Trophoblast cell (in vitro differentiated cells and primary cell): ENCODE measurements around the gene DIS3L2.

Experiments used
- DNase-seq, 2 donors: peaks; one replicate each; pipeline ENCODE4 v3.0.0-alpha.2; 2016
- H2AFZ ChIP-seq: 2 replicates; pipeline ENCODE4 v1.6.1; 2013; ENCODE audit warnings: low read length, moderate library complexity, mild to moderate bottlenecking; ENCODE audit not compliant: insufficient read depth, poor library complexity
- H2AK5ac ChIP-seq: 2 replicates; pipeline ENCODE4 v1.6.1; 2013; ENCODE audit warnings: mild to moderate bottlenecking, low read length
- H2BK120ac ChIP-seq: 2 replicates; pipeline ENCODE4 v1.6.1; 2013; ENCODE audit warnings: low read length, mild to moderate bottlenecking, moderate library complexity; ENCODE audit not compliant: insufficient read depth, poor library complexity
- H2BK12ac ChIP-seq: 2 replicates; pipeline ENCODE4 v1.6.1; 2013; ENCODE audit warnings: mild to moderate bottlenecking, low read length, moderate library complexity
- H2BK5ac ChIP-seq: 2 replicates; pipeline ENCODE4 v1.6.1; 2013; ENCODE audit warnings: low read length, low read depth, moderate library complexity, mild to moderate bottlenecking; ENCODE audit not compliant: poor library complexity
- H3K14ac ChIP-seq: 2 replicates; pipeline ENCODE4 v1.6.1; 2013; ENCODE audit warnings: mild to moderate bottlenecking, low read length
- H3K18ac ChIP-seq: 2 replicates; pipeline ENCODE4 v1.6.1; 2013; ENCODE audit warnings: mild to moderate bottlenecking, low read length
- H3K23ac ChIP-seq: 2 replicates; pipeline ENCODE4 v1.6.1; 2013; ENCODE audit warnings: low read length
- H3K27ac ChIP-seq: 2 replicates; pipeline ENCODE4 v1.5.1; 2013; ENCODE audit warnings: low read depth, mild to moderate bottlenecking, inconsistent platforms, low read length, moderate library complexity
- H3K27me3 ChIP-seq: 2 replicates; pipeline ENCODE4 v1.6.1; 2013; ENCODE audit warnings: inconsistent platforms, mild to moderate bottlenecking, low read length, moderate library complexity; ENCODE audit not compliant: insufficient read depth
- H3K36me3 ChIP-seq, 2 experiments: 1 replicate in 1 of 2; 2 replicates in 1 of 2; pipeline ENCODE4 v1.6.1; 2013; ENCODE audit warnings: low read length in 2 of 2, mild to moderate bottlenecking in 2 of 2, moderate library complexity in 1 of 2; ENCODE audit not compliant: insufficient read depth in 2 of 2, control insufficient read depth in 1 of 2
- H3K4ac ChIP-seq: 2 replicates; pipeline ENCODE4 v1.6.1; 2013; ENCODE audit warnings: low read depth, mild to moderate bottlenecking, low read length, moderate library complexity
- H3K4me1 ChIP-seq, 2 experiments: 1 replicate in 1 of 2; 2 replicates in 1 of 2; pipeline ENCODE4 v1.6.1; 2013; ENCODE audit warnings: low read length in 2 of 2, mild to moderate bottlenecking in 2 of 2, moderate library complexity in 1 of 2; ENCODE audit not compliant: insufficient read depth in 2 of 2, control insufficient read depth in 1 of 2
- H3K4me2 ChIP-seq: 2 replicates; pipeline ENCODE4 v1.6.1; 2013; ENCODE audit warnings: inconsistent platforms, mild to moderate bottlenecking, low read length, moderate library complexity
- H3K4me3 ChIP-seq: 2 replicates; pipeline ENCODE4 v1.5.1; 2013; ENCODE audit warnings: mild to moderate bottlenecking, low read depth, low read length, inconsistent platforms
- H3K79me1 ChIP-seq: one replicate; pipeline ENCODE4 v1.6.1; 2013; ENCODE audit warnings: low read length
- H3K79me2 ChIP-seq: 2 replicates; pipeline ENCODE4 v1.6.1; 2013; ENCODE audit warnings: low read length, mild to moderate bottlenecking; ENCODE audit not compliant: control insufficient read depth, insufficient read depth, poor library complexity
- H3K9ac ChIP-seq: 2 replicates; pipeline ENCODE4 v1.6.1; 2013; ENCODE audit warnings: mild to moderate bottlenecking, low read length
- H3K9me3 ChIP-seq: 2 replicates; pipeline ENCODE4 v1.6.1; 2013; ENCODE audit warnings: low read depth, mild to moderate bottlenecking, control low read depth, inconsistent platforms, low read length; ENCODE audit not compliant: insufficient read depth
- H4K12ac ChIP-seq: 2 replicates; pipeline ENCODE4 v1.6.1; 2013; ENCODE audit warnings: low read depth, mild to moderate bottlenecking, low read length, moderate library complexity
- H4K8ac ChIP-seq: 2 replicates; pipeline ENCODE4 v1.6.1; 2013; ENCODE audit warnings: low read depth, mild to moderate bottlenecking, low read length, moderate library complexity
- H4K91ac ChIP-seq: one replicate; pipeline ENCODE4 v1.6.1; 2013; ENCODE audit warnings: low read depth, mild to moderate bottlenecking, low read length, moderate library complexity
- WGBS: extraction: QIAGEN DNeasy Blood & Tissue Kit; methylation state at CpG from one replicate; pipeline ENCODE4 v1.1.7; 2013; ENCODE audit warnings: missing lambda C conversion rate; ENCODE audit not compliant: insufficient read length, insufficient coverage; ENCODE audit errors: extremely low coverage; 5-methylcytosine and 5-hydroxymethylcytosine counted together

The DIS3L2 gene

GRCh38 chr2:231928481-231928880 is 33.0 kb upstream of the DIS3L2 start:
- H3K36me3 ChIP-seq = no peaks in the 10 kb centered on the region
- no peak overlapping the region for H4K12ac ChIP-seq
- H3K79me1 ChIP-seq = no peaks in the 10 kb centered on the region
- no CpG with 5 or more reads among the region's 5 CpGs for WGBS
- H3K9ac ChIP-seq = no peak overlapping the region
- H3K4me2 ChIP-seq = no peak overlapping the region
- no peak overlapping the region for H3K27ac ChIP-seq
- H2BK5ac ChIP-seq = no peak overlapping the region
- H2BK12ac ChIP-seq = no peak overlapping the region
- H3K9me3 ChIP-seq = peaks cover 3% of the 10 kb centered on the region
- H3K4me3 ChIP-seq = no peak overlapping the region
- no peak overlapping the region for H3K4ac ChIP-seq
- H3K79me2 ChIP-seq = no peaks in the 10 kb centered on the region
- H3K18ac ChIP-seq = no peak overlapping the region
- no peak overlapping the region for H2AK5ac ChIP-seq
- H3K23ac ChIP-seq = no peak overlapping the region
- H4K91ac ChIP-seq = no peak overlapping the region
- H4K8ac ChIP-seq = no peak overlapping the region
- peaks cover 44% of the 10 kb centered on the region for H3K27me3 ChIP-seq
- no peak for DNase-seq
- no peak overlapping the region for H2AFZ ChIP-seq
- peaks cover 11 to 14% of the 10 kb centered on the region in 2 experiments for H3K4me1 ChIP-seq
- H3K14ac ChIP-seq = no peak overlapping the region
- no peak overlapping the region for H2BK120ac ChIP-seq

GRCh38 chr2:231928901-231929725 is 32.4 kb upstream of the DIS3L2 start:
- DNase-seq = no peak
- H3K27me3 ChIP-seq = peaks cover 44% of the 10 kb centered on the region
- peaks cover 3% of the 10 kb centered on the region for H3K9me3 ChIP-seq
- H2BK5ac ChIP-seq = no peak overlapping the region
- no peak overlapping the region for H3K4ac ChIP-seq
- no peak overlapping the region for H2BK120ac ChIP-seq
- H3K79me1 ChIP-seq = no peaks in the 10 kb centered on the region
- no peak overlapping the region for H2AK5ac ChIP-seq
- H3K4me3 ChIP-seq = no peak overlapping the region
- no peak overlapping the region for H3K14ac ChIP-seq
- no peaks in the 10 kb centered on the region for H3K79me2 ChIP-seq
- H4K12ac ChIP-seq = no peak overlapping the region
- no peak overlapping the region for H4K8ac ChIP-seq
- no peak overlapping the region for H3K23ac ChIP-seq
- H3K4me2 ChIP-seq = no peak overlapping the region
- no peaks in the 10 kb centered on the region for H3K36me3 ChIP-seq
- no peak overlapping the region for H2AFZ ChIP-seq
- H2BK12ac ChIP-seq = no peak overlapping the region
- H3K4me1 ChIP-seq = peaks cover 11 to 14% of the 10 kb centered on the region in 2 experiments
- no peak overlapping the region for H3K18ac ChIP-seq
- no CpG with 5 or more reads among the region's 11 CpGs for WGBS
- H4K91ac ChIP-seq = no peak overlapping the region
- no peak overlapping the region for H3K9ac ChIP-seq
- H3K27ac ChIP-seq = no peak overlapping the region

- Histone ChIP-seq H2BK5ac (no peak overlapping the region), H3K9me3 (peaks cover 3% of the 10 kb centered on the region), H3K79me2 (no peaks in the 10 kb centered on the region)
Measured at GRCh38 chr2:231929961-231930592, 31.4 kb upstream of the DIS3L2 start.

GRCh38 chr2:231930593-231931281 is 30.8 kb upstream of the DIS3L2 start:
- peaks cover 35% of the 10 kb centered on the region for H3K27me3 ChIP-seq
- no peak overlapping the region for H3K18ac ChIP-seq
- no peak overlapping the region for H4K91ac ChIP-seq
- DNase-seq = no peak
- no peak overlapping the region for H2AK5ac ChIP-seq
- H4K8ac ChIP-seq = no peak overlapping the region
- peaks cover 6 to 9% of the 10 kb centered on the region in 2 experiments for H3K4me1 ChIP-seq
- no peaks in the 10 kb centered on the region for H3K36me3 ChIP-seq
- no peak overlapping the region for H2BK120ac ChIP-seq
- H2BK12ac ChIP-seq = no peak overlapping the region
- H3K79me1 ChIP-seq = no peaks in the 10 kb centered on the region
- H3K4me2 ChIP-seq = no peak overlapping the region
- no peak overlapping the region for H3K14ac ChIP-seq
- no CpG with 5 or more reads among the region's 8 CpGs for WGBS
- H3K27ac ChIP-seq = no peak overlapping the region
- no peak overlapping the region for H4K12ac ChIP-seq
- no peak overlapping the region for H3K23ac ChIP-seq
- H2AFZ ChIP-seq = no peak overlapping the region
- H2BK5ac ChIP-seq = no peak overlapping the region
- H3K9ac ChIP-seq = no peak overlapping the region
- peaks cover under 1% of the 10 kb centered on the region for H3K9me3 ChIP-seq
- no peaks in the 10 kb centered on the region for H3K79me2 ChIP-seq
- no peak overlapping the region for H3K4ac ChIP-seq
- H3K4me3 ChIP-seq = no peak overlapping the region

More at GRCh38 chr2:231929961-231930592, 31.4 kb upstream of the DIS3L2 start:
- H4K91ac ChIP-seq = no peak overlapping the region
- WGBS = no CpG with 5 or more reads among the region's 11 CpGs
- peaks cover 11 to 14% of the 10 kb centered on the region in 2 experiments for H3K4me1 ChIP-seq
- H3K79me1 ChIP-seq = no peaks in the 10 kb centered on the region
- H3K4me2 ChIP-seq = no peak overlapping the region
- no peak for DNase-seq
- peaks cover 40% of the 10 kb centered on the region for H3K27me3 ChIP-seq
- H3K9ac ChIP-seq = no peak overlapping the region
- H3K36me3 ChIP-seq = no peaks in the 10 kb centered on the region
- H3K4me3 ChIP-seq = no peak overlapping the region
- H4K8ac ChIP-seq = no peak overlapping the region
- no peak overlapping the region for H2AFZ ChIP-seq
- no peak overlapping the region for H2AK5ac ChIP-seq
- H4K12ac ChIP-seq = no peak overlapping the region
- H3K18ac ChIP-seq = no peak overlapping the region
- no peak overlapping the region for H3K14ac ChIP-seq
- H2BK12ac ChIP-seq = no peak overlapping the region
- H3K4ac ChIP-seq = no peak overlapping the region
- H3K27ac ChIP-seq = no peak overlapping the region
- no peak overlapping the region for H2BK120ac ChIP-seq
- H3K23ac ChIP-seq = no peak overlapping the region
